GM19328 (cell line): ENCODE data around the gene TLR1.
"Not testable (repeated sequence)": the region's sequence is repeated elsewhere in the genome, so short reads cannot be mapped to it uniquely, and the experiment has no call there.

ENCODE experiments used
- ATAC-seq: cut with Tn5 transposase; IDR thresholded peaks from one replicate; pipeline ENCODE4 v1.9.1; 2021; ENCODE audit warnings: mild to moderate bottlenecking, moderate library complexity; ENCODE audit not compliant: unreplicated experiment

TLR1 gene

GRCh38 chr4:38804654-38805295 is at the start of gene TLR1:
Gene TLR1 (minus strand): TSS chr4:38804791. CDS start chr4:38798831, 5,960 bp downstream.
- ATAC-seq = no peak

GRCh38 chr4:38846015-38846414 is 41.4 kb upstream of the TLR1 start:
- ATAC-seq = no peak

- ATAC-seq = no peak
Observed at GRCh38 chr4:38842994-38843393, 38.4 kb upstream of the TLR1 start.

GRCh38 chr4:38837849-38838248 is 33.3 kb upstream of the TLR1 start:
- ATAC-seq = no peak

GRCh38 chr4:38837334-38837733 is 32.7 kb upstream of the TLR1 start:
- no peak for ATAC-seq

GRCh38 chr4:38834570-38834969 is 30.0 kb upstream of the TLR1 start:
- no peak for ATAC-seq

- no peak for ATAC-seq
Observed at GRCh38 chr4:38832624-38833528, 28.3 kb upstream of the TLR1 start.

- no peak for ATAC-seq
Observed at GRCh38 chr4:38832206-38832605, 27.6 kb upstream of the TLR1 start.

- ATAC-seq = no peak
Observed at GRCh38 chr4:38831653-38832052, 27.1 kb upstream of the TLR1 start.

- no peak for ATAC-seq
Observed at GRCh38 chr4:38829237-38829636, 24.6 kb upstream of the TLR1 start.

DNA sequence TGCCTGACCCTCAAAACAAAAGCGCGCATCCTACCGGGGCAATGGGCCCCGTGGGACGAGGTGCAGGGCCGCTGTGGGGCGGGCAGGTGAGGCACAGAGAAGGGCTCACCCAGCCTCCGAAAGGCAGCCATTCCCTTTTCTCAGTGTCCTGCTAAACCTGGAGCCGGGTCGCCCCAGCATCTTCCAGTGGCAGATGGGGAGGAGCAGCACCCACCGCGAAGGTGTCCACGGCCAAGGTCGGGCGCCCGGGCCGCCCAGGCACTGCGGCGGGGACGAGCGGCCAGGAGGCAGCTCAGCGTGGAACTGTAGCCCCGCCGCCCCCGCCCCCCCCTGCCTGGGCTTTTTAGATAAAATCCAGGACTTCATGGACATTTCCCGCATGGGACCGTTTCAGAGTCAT is 19.2 kb upstream of the TLR1 start:
- no peak for ATAC-seq

GRCh38 chr4:38822748-38823303 is 18.2 kb upstream of the TLR1 start:
- ATAC-seq = no peak

- no peak for ATAC-seq
Observed at GRCh38 chr4:38821739-38822138, 17.1 kb upstream of the TLR1 start.

DNA sequence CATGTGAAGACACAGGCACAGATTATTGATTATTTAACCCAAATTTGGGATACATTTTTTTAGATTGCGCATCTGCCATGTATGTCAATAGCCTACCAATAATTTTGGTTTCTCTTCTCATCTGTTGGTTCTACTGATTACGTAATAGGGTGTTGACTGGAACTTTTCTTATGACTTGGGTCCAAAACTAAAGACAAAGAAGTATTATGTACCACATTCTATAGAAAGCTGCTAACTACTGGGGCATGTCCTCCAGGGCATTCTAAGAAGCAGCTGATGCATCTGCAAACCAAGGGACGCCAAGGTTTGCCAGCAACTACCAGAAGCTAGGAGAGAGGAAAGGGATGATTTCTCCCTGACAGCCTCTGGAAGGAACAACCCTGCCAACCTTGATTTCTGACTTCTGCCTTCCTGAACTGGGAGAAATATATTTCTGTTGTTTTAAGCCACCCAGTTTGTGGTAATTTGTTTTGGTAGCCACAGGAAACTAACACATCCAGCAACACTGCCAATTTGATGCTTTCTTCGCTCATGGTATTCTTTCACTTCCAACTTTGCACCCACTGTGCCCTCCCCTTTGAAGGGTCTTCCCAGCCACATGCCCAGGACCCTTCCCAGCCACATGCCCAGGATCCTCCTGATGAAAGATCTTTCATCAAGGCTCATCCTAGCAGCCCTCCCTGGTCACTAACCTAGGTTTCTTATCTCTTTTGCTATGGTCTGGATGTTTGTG is 15.9 kb upstream of the TLR1 start:
- no peak for ATAC-seq

- ATAC-seq = no peak
Observed at GRCh38 chr4:38819569-38819968, 15.0 kb upstream of the TLR1 start.

DNA sequence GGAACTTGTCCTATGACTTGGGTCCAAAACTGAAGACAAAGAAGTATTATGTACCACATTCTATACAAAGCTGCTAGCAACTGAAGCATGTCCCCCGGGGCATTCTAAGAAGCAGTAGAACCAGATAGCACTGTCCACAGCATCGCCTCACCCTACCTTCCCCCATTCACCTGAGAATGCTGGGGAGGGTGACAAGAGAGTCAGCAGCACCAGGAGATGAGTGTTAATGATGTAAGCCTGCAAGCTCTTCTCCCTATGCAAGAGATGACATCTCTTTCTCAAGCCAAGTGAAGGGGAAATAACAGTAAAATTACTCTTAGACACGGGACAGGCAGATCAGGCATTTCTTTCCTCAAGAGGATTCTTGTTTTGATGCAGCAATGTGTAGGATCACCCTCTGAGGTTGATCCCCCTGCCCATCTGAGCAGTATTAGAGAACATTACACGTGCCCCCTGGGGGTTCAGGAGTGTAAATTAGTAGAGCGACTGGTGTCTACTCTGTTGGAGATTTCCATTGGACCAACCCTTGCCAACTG is 13.9 kb upstream of the TLR1 start:
- ATAC-seq = no peak

DNA sequence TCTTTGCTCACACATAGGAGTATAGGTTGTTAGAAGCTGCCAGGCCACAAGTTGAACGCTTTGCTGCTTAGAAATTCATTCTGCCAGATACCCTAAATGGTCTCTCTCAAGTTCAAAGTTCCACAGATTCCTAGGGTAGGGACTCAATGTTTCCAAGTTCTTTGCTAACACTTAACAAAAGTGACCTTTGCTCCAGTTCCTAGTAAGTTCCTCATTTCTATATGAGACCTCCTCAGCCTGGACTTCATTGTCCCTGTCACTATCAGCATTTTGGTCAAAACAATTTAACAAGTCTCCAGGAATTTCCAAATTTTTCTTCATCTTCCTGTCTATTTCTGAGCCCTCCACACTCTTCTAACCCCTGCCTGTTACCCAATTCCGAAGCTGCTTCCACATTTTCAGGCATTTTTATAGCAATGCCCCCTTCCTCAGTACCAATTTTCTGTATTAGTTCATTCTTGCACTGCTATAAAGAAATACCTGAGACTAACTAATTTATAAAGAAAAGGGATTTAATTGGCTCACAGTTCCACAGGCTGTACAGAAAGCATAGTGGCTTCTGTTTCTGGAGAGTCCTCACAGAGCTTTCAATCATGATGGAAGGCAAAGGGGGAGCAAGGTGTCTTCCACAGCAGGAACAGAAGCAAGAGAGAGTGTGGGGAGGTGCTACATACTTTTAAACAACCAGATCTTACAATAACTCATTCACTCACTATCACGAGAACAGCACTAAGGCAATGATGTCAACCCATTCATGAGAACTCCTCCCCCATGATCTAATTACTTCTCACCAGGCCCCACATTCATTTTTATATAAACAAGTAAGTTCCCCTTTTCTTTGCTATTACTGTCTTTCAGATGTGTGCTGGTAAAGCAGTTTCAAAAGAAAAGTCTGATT is 11.5 kb upstream of the TLR1 start:
- ATAC-seq = no peak

GRCh38 chr4:38814386-38814785 is 9.8 kb upstream of the TLR1 start:
- no peak for ATAC-seq

GRCh38 chr4:38811297-38811696 is 6.7 kb upstream of the TLR1 start:
- no peak for ATAC-seq

DNA sequence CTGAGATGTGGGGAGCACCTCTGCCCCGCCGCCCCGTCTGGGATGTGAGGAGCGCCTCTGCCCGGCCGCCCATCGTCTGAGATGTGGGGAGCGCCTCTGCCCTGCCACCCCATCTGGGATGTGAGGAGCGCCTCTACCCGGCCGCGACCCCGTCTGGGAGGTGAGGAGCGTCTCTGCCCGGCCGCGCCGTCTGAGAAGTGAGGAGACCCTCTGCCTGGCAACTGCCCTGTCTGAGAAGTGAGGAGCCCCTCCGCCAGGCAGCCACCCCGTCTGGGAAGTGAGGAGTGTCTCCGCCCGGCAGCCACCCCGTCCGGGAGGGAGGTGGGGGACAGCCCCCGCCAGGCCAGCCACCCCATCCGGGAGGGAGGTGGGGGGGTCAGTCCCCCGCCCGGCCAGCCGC is 2.9 kb upstream of the TLR1 start:
- not testable (repeated sequence) for ATAC-seq
